Mononuclear cell (primary cell): Measurements from ENCODE around the gene TLK1. TPM values are rescaled to one million over a fixed set of nuclear protein-coding genes. Genes with fewer than 3 reads are reported as not detected.
A peak's percentile ranks its signal among the peaks of the same experiment; 100 is the strongest.
"Not testable (repeated sequence)": the region's sequence is repeated elsewhere in the genome, so short reads cannot be mapped to it uniquely, and the experiment has no call there.

Experiments used
- H3K27me3 ChIP-seq: 2 replicates; pipeline ENCODE4 v1.6.0; 2011; ENCODE audit warnings: low read length, control low read depth; ENCODE audit not compliant: insufficient read depth
- H3K4me1 ChIP-seq: 2 replicates; pipeline ENCODE4 v1.5.1; 2011; ENCODE audit warnings: mild to moderate bottlenecking, low read length, control low read depth; ENCODE audit not compliant: insufficient read depth
- H3K4me3 ChIP-seq: 2 replicates; pipeline ENCODE4 v1.5.1; 2011; ENCODE audit warnings: mild to moderate bottlenecking, low read length, moderate library complexity
- H3K9me3 ChIP-seq: 2 replicates; pipeline ENCODE4 v1.5.1; 2011; ENCODE audit warnings: low read depth, mild to moderate bottlenecking, control low read depth, low read length
- total RNA-seq: library from RNA; depleted of rRNA; stranded (reverse); fragments of >200 nt; gene quantifications from one replicate; pipeline ENCODE4 v1.2.3, GENCODE V29; 2012

TLK1 gene
- total RNA-seq, 1 donor: 57.4 TPM

DNA sequence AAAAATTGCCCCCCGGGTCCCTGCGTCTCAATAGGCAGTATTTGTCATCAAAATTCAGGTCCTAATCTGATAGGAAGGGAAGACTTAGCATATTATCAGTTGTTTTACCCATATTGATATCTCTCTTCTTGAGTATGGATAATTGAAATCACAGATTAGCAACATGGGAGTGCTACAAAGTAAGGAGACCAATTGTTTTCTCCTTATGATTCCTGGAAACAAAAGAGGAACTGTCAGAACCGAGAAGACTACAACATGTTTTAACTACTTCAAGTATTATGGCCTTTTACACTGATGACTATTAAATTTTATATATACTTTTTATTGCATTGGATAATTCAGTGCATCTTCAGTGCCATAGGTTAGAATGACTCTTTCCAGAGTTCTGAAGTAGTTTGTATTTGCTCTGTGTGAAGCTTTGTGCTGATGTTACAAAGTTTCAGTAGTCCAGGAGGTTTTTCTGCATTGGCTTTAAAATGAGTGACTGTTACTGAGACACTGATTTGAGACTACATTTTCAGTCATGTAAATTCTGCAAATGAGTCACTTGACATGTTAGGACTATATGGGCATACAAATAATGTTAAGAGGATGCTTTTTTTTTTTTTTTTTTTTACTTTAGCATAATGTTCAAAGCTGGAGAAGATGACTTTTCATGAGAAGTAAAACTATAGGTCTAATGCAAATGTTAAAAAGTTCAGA, 19.7 kb upstream of the TLK1 start:
- H3K27me3 ChIP-seq: no peaks in the 10 kb centered on the region
- no peaks in the 10 kb centered on the region for H3K4me1 ChIP-seq
- no peaks in the 10 kb centered on the region for H3K9me3 ChIP-seq
- H3K4me3 ChIP-seq: no peak overlapping the region

DNA sequence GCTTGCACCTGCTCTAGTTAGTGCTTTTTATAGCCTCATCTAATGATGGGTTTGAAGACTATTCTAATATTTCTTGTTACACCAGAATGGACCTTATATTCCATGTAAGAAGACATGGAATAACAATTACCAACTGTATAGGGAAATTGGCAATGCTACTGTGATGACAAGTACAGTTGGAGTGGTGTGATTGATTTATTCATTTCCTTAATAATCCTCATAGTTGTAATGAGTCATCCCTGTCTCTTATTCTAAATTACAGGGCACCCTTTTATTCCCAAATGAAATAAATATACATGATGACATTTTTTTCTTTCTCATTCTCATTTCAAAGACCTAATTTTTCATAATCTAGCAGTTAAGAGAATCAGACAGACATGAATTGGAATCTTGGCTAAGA, 18.3 kb upstream of the TLK1 start:
- Histone ChIP-seq H3K27me3 (no peaks in the 10 kb centered on the region), H3K9me3 (no peaks in the 10 kb centered on the region), H3K4me3 (no peak overlapping the region), H3K4me1 (no peaks in the 10 kb centered on the region)

DNA sequence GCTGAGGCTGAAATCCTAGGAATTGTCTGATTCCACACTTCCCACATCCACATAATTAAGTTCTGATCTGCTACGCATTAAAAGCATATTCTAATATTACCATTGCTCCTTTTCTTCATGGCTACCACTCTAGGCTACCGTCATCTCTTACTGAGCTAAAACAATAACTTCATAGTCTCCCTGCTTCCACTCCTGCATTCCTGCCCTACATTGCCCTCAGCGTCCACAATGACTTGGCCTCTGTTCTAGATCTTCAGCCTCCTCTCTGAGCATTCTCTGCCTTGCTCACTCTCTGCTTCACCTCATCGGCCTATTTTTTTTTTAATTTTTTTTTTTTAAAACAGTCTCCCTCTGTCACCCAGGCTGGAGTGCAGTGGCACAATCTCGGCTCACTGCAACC, 15.8 kb upstream of the TLK1 start:
- Histone ChIP-seq H3K4me3 (no peak overlapping the region), H3K4me1 (no peaks in the 10 kb centered on the region), H3K27me3 (no peaks in the 10 kb centered on the region), H3K9me3 (no peaks in the 10 kb centered on the region)

DNA sequence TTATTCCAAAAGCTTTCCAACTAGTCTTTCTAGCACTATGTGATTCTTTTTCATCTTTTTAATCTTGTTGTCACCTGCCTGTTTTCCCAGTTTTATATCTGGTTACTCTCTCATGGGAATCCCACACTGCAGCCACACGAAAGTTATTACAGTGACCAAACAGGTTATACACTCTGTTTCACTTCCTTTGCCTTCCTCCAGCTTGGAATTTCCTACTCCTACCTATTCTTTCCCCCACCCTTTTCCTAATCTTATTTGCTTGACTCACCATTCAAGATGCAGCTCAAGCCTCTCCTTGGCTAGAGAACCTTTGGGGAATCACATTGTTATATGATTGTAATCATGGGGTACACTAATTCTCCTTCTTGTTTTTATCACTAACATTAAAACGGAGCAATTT, 13.4 kb upstream of the TLK1 start:
- no peak overlapping the region for H3K4me3 ChIP-seq
- H3K4me1 ChIP-seq: no peaks in the 10 kb centered on the region
- no peaks in the 10 kb centered on the region for H3K9me3 ChIP-seq
- no peaks in the 10 kb centered on the region for H3K27me3 ChIP-seq

DNA sequence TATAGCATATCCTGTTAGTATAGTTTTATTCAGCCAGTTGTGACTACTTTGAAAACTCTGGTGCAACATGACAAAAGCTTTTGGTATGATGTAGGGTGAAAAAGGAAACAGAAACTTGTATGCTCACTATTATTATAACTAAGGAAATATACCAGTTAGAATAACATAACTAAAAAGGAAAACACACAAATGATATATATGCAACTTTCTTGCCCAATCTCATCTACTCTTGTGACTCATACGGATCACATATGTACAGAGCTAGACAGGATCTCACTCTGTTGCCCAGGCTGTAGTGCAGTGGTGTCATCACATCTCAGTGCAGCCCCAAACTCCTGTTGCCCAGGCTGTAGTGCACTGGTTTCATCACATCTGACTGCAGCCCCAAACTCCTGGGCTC, 12.4 kb upstream of the TLK1 start:
- no peaks in the 10 kb centered on the region for H3K4me1 ChIP-seq
- no peaks in the 10 kb centered on the region for H3K27me3 ChIP-seq

DNA sequence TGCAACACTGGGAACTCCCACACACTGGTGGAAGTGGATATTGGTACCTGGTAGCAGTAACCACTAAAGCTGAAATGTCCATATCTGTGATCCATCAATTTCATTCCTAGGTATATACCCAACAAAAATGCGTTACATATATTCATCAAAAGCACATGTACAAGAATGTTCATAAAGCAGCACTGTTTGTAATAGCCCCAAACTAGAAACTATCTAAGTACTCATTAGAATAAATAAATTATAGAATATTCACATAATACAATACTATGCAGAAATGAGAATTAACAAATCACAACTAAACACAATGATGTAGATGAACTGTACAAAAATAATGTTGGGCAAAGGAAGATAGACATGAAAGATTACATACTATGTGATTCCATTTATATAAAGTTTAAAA, 11.1 kb upstream of the TLK1 start:
- H3K4me1 ChIP-seq: no peaks in the 10 kb centered on the region
- H3K4me3 ChIP-seq: no peak overlapping the region
- H3K27me3 ChIP-seq: no peaks in the 10 kb centered on the region
- H3K9me3 ChIP-seq: no peaks in the 10 kb centered on the region

More for the DNA sequence above, 12.4 kb upstream of the TLK1 start:
- Histone ChIP-seq H3K9me3 (no peaks in the 10 kb centered on the region), H3K4me3 (no peak overlapping the region)

DNA sequence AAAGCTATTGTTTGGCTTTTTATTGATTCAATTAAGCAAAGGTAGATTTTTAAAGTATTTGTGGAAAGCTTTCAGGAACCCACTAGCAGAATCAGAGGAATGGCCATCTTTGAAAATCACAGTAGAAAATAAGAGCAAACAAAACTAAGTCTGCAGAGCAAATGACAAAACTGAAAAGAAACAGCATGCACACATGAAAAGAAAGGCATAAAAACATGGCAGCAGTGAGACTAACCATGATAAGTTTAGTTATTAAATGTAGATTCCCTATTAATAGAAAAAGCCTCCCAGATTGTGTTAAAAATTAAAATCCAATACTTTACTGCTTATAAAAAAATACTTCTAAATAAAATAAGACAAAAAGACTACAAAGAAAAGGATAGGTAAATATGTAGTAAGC, 9.1 kb upstream of the TLK1 start:
- no peak overlapping the region for H3K4me3 ChIP-seq
- no peaks in the 10 kb centered on the region for H3K27me3 ChIP-seq
- H3K9me3 ChIP-seq: no peaks in the 10 kb centered on the region
- no peaks in the 10 kb centered on the region for H3K4me1 ChIP-seq

DNA sequence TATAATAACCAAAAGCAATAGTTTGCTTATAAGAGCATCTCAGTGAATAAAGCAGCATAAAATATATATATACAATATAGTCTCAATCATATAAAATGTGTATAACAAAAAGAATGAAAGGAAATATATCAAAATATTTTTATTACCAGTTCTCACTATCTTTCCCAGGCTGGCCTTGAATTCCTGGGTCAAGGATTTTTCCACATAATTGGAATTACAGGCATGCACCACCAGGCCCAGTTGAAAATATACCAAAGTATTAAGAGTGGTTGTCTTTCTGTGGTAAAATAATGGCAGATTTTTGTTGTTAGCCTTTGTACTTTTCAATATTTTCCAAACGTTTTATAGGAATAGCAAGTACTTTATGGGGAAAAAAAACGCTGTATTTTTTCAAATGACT, 8.6 kb upstream of the TLK1 start:
- Histone ChIP-seq H3K9me3 (no peaks in the 10 kb centered on the region), H3K27me3 (no peaks in the 10 kb centered on the region), H3K4me3 (no peak overlapping the region), H3K4me1 (no peaks in the 10 kb centered on the region)

DNA sequence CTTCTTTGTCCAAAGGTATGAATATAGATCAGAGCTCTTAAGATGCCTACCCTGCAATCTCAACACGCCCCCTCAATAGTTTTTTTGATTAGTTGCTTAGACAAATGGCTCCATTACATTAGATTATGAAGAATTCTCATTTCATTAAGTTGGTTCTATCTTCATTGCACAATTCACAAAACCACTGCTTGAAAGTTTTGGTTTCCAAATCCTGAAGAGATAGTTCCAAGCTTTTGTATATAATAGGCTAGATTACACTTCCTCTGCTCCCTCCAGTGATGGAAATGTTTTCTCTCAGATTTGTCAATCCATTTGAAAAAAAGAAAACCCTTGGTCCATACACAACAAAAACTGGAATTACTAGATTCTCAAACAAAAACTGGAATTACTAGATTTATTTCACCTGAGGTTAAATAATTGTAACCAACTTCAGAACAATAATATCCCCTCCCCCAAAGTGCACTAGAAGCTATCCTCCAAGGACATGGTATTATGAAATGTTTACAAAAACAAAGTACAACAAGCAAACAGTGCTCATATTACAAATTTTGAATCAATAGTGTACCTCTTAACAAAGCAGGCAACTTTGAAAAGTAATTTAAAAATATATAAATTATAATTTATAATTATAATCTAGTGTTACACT, 6.8 kb upstream of the TLK1 start:
- Histone ChIP-seq H3K4me3 (no peak overlapping the region), H3K4me1 (peaks cover 12% of the 10 kb centered on the region), H3K9me3 (no peaks in the 10 kb centered on the region), H3K27me3 (no peaks in the 10 kb centered on the region)

DNA sequence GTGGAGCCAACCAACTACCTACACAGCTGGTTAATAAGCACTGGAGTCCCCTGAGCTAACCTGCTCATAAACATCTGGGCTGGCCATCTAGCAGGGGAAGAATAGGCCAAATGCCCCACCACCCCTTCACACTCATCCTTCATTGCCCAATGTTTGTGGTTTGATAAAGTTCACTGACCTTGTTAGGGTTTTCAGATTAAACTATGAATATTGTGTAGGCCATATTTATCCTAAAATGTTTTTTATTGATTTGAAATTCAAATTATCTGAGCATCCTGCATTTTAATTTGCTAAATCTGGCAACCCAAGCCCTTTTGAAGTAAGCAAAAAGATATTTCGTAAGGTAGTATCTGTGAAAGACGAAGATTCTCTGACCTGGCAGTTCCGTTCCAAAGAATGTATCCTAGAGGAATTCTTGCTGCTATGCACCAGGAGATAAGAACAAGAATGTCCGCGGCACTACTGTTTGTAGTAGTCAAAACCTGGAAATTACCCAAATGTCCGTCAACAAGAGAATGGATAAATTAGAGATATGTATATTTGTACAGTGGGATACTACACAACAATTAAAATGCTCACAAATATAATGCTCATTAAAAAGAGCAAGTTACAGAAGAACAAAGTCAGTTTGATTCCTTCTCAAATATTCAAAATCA, 5.8 kb upstream of the TLK1 start:
- Histone ChIP-seq H3K9me3 (no peaks in the 10 kb centered on the region), H3K4me1 (peaks cover 21% of the 10 kb centered on the region), H3K27me3 (no peaks in the 10 kb centered on the region), H3K4me3 (no peak overlapping the region)

DNA sequence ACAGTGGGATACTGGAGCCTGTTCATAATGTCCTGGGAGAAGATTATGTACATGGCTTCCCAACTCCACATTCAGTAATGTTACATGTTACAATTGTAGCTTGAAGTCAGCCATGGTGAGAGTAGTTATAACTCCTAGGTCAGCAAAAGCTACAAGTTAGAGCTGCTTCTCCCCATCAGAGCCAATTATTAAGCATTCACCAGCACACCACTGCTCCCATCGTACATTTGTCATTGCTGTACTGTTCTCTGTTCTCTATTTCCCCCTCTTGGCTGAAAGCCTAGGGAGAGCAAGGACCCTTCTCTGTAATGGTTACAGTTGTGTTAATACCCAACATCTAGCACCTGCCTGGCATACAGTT, 5.3 kb upstream of the TLK1 start:
- no peaks in the 10 kb centered on the region for H3K9me3 ChIP-seq

DNA sequence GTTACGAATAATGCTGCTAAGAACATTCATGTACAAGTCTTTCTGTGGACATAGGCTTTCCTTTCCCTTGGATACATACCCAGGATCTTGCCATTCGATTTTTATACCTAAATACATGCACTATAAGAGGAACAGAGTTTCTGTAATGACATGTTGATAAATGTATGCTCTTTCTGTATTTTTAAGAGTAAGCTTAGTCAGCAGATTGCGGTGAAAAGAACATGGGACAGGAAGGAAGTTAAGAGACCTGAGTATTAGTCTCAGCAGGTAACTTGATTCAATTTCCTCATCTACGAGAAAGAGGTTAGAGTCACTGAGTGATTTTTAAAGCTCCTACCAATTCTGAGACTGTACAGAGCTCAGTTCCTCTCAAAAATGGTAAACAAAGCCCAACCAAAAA, 2.6 kb upstream of the TLK1 start:
- H3K4me1 ChIP-seq: peaks cover 33% of the 10 kb centered on the region
- H3K27me3 ChIP-seq: no peaks in the 10 kb centered on the region
- H3K9me3 ChIP-seq: no peaks in the 10 kb centered on the region
- H3K4me3 ChIP-seq: no peak overlapping the region

More for the DNA sequence above, 5.3 kb upstream of the TLK1 start:
- Histone ChIP-seq H3K4me3 (no peak overlapping the region), H3K27me3 (no peaks in the 10 kb centered on the region), H3K4me1 (peaks cover 21% of the 10 kb centered on the region)

DNA sequence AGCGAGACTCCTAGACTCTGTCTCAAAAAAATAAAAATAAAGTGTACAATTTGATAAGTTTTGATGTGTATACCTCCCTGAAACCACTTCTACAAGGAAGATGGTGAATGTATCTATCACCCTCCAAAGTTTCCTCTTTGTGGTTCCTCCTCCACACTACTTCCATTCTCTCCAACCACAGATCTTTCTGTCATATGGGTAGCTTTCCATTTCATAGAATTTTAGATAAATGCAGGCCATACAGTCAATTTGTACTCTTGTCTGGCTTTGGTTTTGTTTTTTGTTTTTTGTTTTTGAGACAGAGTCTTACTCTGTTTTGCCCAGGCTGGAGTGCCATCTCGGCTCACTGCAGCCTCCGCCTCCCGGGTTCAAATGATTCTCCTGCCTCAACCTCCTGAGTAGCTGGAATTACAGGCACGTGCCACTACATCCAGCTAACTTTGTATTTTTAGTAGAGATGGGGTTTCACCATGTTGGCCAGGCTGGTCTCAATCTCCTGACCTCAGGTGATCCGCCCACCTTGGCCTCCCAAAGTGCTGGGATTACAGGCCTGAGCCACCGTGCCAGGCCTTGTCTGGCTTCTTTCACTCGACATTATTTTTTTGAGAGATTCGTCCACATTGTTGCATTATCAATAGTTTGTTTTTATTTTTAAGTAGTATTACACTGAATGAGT, 2.0 kb upstream of the TLK1 start:
- H3K4me1 ChIP-seq: peaks cover 37% of the 10 kb centered on the region
- not testable (repeated sequence) for H3K4me3 ChIP-seq, H3K27me3 ChIP-seq, H3K9me3 ChIP-seq

DNA sequence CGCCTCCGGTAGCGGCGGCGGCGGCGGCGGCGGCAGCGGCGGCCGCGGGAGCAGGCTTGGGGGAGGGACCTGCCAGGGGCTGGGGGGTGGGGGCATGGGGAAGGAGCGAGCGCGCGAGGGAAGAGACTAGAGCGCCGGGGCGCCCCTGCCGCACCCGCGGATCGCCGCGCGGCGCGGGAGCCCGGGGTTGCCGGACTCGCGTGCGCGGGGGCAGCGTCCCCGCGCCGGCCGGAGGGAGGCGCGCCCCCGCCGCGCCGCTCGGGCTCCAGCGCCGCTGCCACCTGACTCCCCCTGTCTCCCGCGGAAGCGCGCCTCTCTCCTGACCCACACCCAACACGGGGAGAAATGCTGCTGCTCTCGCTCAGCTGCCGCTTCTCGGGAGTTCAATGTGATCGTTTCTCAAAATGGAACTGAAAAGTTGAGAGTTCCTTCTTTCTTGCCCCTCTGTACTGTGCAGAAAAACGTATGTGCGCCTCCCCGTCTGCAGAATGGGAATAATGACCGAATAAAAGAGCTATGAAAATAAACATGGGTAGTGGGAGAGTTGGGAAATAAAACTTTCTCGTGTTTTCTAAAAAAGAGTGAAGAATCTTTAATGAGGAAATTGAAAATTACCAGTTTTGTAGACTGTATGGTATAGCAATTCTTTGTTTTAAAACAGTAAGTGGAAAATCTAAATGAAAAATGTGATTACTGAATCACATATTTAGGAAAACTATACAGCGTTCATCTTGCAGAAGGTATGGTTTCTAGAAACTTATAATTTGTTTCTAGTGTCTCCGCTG, 455 bp upstream of the TLK1 start:
- peaks cover 40% of the 10 kb centered on the region for H3K4me1 ChIP-seq
- H3K9me3 ChIP-seq: no peaks in the 10 kb centered on the region
- H3K4me3 ChIP-seq: peak overlapping the region; percentile 73
- no peaks in the 10 kb centered on the region for H3K27me3 ChIP-seq
